ENCODE data around the gene ZNF367. TPM values are rescaled to one million over a fixed set of nuclear protein-coding genes. Genes with fewer than 3 reads are reported as not detected.
A peak's percentile ranks its signal among the peaks of the same experiment; 100 is the strongest.

The ZNF367 gene
- total and polyA plus RNA-seq, 2 of the 4 experiments (the other 2 are of a cell fraction), result 1.1 to 2.7 TPM

DNA sequence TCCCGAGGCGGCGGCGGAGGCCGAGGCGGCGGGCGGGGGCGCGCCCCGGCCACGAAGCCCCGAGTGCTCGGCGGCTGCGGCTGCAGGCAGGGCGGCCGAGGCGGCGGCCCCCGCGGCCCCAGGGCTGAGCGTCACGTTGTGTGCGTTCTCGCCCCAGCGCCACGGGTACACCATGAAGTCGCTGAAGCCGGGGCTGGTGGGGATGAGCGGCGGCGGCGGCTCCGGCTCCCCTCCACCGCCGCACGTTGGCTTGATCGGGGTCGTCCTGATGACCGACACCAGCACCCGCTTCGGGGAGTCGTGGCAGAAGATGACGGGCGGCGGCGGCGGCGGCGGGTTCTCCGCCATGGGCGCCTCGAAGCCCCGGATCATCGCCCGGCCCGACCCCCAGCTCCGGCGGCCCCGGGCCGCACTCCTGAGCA is 498 bp downstream of the ZNF367 start:
- Histone ChIP-seq H2BK120ac (ENCODE audit: low read depth, low read length) (no peak overlapping the region), H3K4ac (ENCODE audit: low read depth, low read length) (peak overlapping the region; percentile 23; the same call in 1 of the 2 replicates), H3K36me3 (ENCODE audit: control insufficient read depth, insufficient read depth, low read length) (no peaks in the 10 kb centered on the region), H2BK5ac (ENCODE audit: low read depth, low read length, poor library complexity, severe bottlenecking) (no peak overlapping the region), H3K27ac (ENCODE audit: insufficient read depth, low read length) (peak overlapping the region; percentile 46; the same call in 1 of the 2 replicates), H4K5ac (ENCODE audit: low read depth, low read length) (no peak overlapping the region), H4K91ac (ENCODE audit: insufficient read depth, low read depth, low read length) (no peak overlapping the region), H3K4me3 (ENCODE audit: insufficient read depth, low read depth, low read length) (peak overlapping the region; percentile 80), H3K56ac (ENCODE audit: extremely low read depth, insufficient read depth, low read length) (no peak overlapping the region), H3K23ac (ENCODE audit: low read depth, low read length) (no peak overlapping the region), H2BK15ac (ENCODE audit: low read depth, low read length) (no peak overlapping the region), H3K18ac (ENCODE audit: low read depth, low read length) (no peak overlapping the region), H3K9me1 (ENCODE audit: insufficient read depth, low read length) (peaks cover 3% of the 10 kb centered on the region; the same call in 1 of the 2 replicates), H4K8ac (ENCODE audit: low read depth in 2 of 2, low read length in 2 of 2) (no peak overlapping the region), H3K27me3 (ENCODE audit: control insufficient read depth, insufficient read depth, low read length) (no peaks in the 10 kb centered on the region), H2BK20ac (ENCODE audit: low read depth, low read length) (no peak overlapping the region), H3K79me1 (ENCODE audit: low read depth in 1 of 2, low read length in 2 of 2) (peaks cover 13 to 17% of the 10 kb centered on the region in 2 experiments), H3K4me1 (ENCODE audit: control insufficient read depth, insufficient read depth, low read length) (peaks cover 7% of the 10 kb centered on the region), H3K14ac (replicated peaks; ENCODE audit: low read depth, low read length) (no peak overlapping the region), H3K9ac (ENCODE audit: low read depth, low read length) (peak overlapping the region; percentile 46; the same call in 1 of the 2 replicates), H3K4me2 (ENCODE audit: low read depth, low read length) (peak overlapping the region; percentile 86), H3K9me3 (ENCODE audit: control insufficient read depth, insufficient read depth, low read length) (no peaks in the 10 kb centered on the region), H2AK5ac (ENCODE audit: low read depth, low read length) (no peak overlapping the region), H4K20me1 (ENCODE audit: insufficient read depth, low read length) (no peaks in the 10 kb centered on the region; the same call in 1 of the 2 replicates), H2AK9ac (replicated peaks; ENCODE audit: low read depth, low read length, poor library complexity) (peak overlapping the region; percentile 94), H2AFZ (replicated peaks; ENCODE audit: low read length, poor library complexity) (peak overlapping the region; percentile 94)
- POLR2A ChIA-PET (ENCODE audit: unreplicated experiment), result no interaction called here
- TF ChIP-seq SMC3 (IDR thresholded peaks at IDR 0.05; ENCODE audit: low read depth, low read length), result no peak
- BruUV-seq (replicated peaks), result no TSS peak
- ATAC-seq (ENCODE audit: low read depth), result no peak
- no peak for DNase-seq
- WGBS, 2 experiments (ENCODE audit: extremely low coverage in 2 of 2, insufficient read length in 1 of 2), result 1% methylated on average over 32 of the region's 62 CpGs; no CpG with 5 or more reads in 1 of the 2 experiments
- intact Hi-C loops (cut with micrococcal nuclease) (loop anchor here (1.0 to 5.0 kb wide), 8 partner anchors 33 to 238 kb away; partner anchors contain the start of genes CDC14B, HABP4, PRXL2C and SLC35D2), dilution Hi-C loops (cut with HindIII; ENCODE audit: low sequenced_read_pairs, unreplicated experiment) (no loop called here), in situ Hi-C loops (cut with MboI; ENCODE audit: low sequenced_read_pairs) (loop anchor here (10.0 kb wide), 1 partner anchor 237 kb away; the partner anchor contains the start of gene PRXL2C)
- CTCF ChIA-PET, result no interaction called here

All from IMR-90 (cell line).